ENCODE data around the gene GREM2.

Gene GREM2

GRCh38 chr1:240517891-240518290, 94.1 kb downstream of the GREM2 start:
- no peaks in the 10 kb centered on the region for H3K9me3 ChIP-seq (ENCODE audit: control extremely low read depth in 1 of 5, control insufficient read depth in 4 of 5, insufficient read depth in 2 of 5, low read depth in 1 of 5, low read length in 4 of 5)
- POLR2A ChIA-PET: no interaction called here
- H3K4me3 ChIP-seq (ENCODE audit: control insufficient read depth in 1 of 7, extremely low read depth in 1 of 7, insufficient read depth in 4 of 7, low read depth in 2 of 7, low read length in 6 of 7): no peak overlapping the region
- no peak overlapping the region for H3K27ac ChIP-seq (ENCODE audit: insufficient read depth in 1 of 2, low read depth in 1 of 2, low read length in 2 of 2, poor library complexity in 1 of 2, severe bottlenecking in 2 of 2)
- no peak for DNase-seq
- H3K36me3 ChIP-seq (ENCODE audit: control insufficient read depth in 4 of 4, insufficient read depth in 4 of 4, low read length in 3 of 4): no peaks in the 10 kb centered on the region
- no peaks in the 10 kb centered on the region for H3K27me3 ChIP-seq (replicated peaks in 2 of 5; ENCODE audit: control insufficient read depth in 4 of 5, insufficient read depth in 5 of 5, low read length in 4 of 5)
- WGBS (ENCODE audit: insufficient coverage): 100% methylated on average over 4 of the region's 4 CpGs
- no peaks in the 10 kb centered on the region for H3K4me1 ChIP-seq (ENCODE audit: control extremely low read depth in 1 of 4, control insufficient read depth in 4 of 4, insufficient read depth in 4 of 4, low read length in 3 of 4)
- CTCF ChIA-PET: no interaction called here

GRCh38 chr1:240516069-240516468, 95.9 kb downstream of the GREM2 start:
- no peaks in the 10 kb centered on the region for H3K27me3 ChIP-seq (replicated peaks in 2 of 5; ENCODE audit: control insufficient read depth in 4 of 5, insufficient read depth in 5 of 5, low read length in 4 of 5)
- POLR2A ChIA-PET: no interaction called here
- no peaks in the 10 kb centered on the region for H3K9me3 ChIP-seq (ENCODE audit: control extremely low read depth in 1 of 5, control insufficient read depth in 4 of 5, insufficient read depth in 2 of 5, low read depth in 1 of 5, low read length in 4 of 5)
- H3K4me3 ChIP-seq (ENCODE audit: control insufficient read depth in 1 of 7, extremely low read depth in 1 of 7, insufficient read depth in 4 of 7, low read depth in 2 of 7, low read length in 6 of 7): no peak overlapping the region
- CTCF ChIA-PET: no interaction called here
- H3K27ac ChIP-seq (ENCODE audit: insufficient read depth in 1 of 2, low read depth in 1 of 2, low read length in 2 of 2, poor library complexity in 1 of 2, severe bottlenecking in 2 of 2): no peak overlapping the region
- WGBS (ENCODE audit: insufficient coverage): no CpG with 5 or more reads among the region's 2 CpGs
- H3K36me3 ChIP-seq (ENCODE audit: control insufficient read depth in 4 of 4, insufficient read depth in 4 of 4, low read length in 3 of 4): no peaks in the 10 kb centered on the region
- no peak for DNase-seq
- no peaks in the 10 kb centered on the region for H3K4me1 ChIP-seq (ENCODE audit: control extremely low read depth in 1 of 4, control insufficient read depth in 4 of 4, insufficient read depth in 4 of 4, low read length in 3 of 4)

- Histone ChIP-seq H3K9me3 (ENCODE audit: control extremely low read depth in 1 of 5, control insufficient read depth in 4 of 5, insufficient read depth in 2 of 5, low read depth in 1 of 5, low read length in 4 of 5) (no peaks in the 10 kb centered on the region), H3K4me3 (ENCODE audit: control insufficient read depth in 1 of 7, extremely low read depth in 1 of 7, insufficient read depth in 4 of 7, low read depth in 2 of 7, low read length in 6 of 7) (no peak overlapping the region), H3K4me1 (ENCODE audit: control extremely low read depth in 1 of 4, control insufficient read depth in 4 of 4, insufficient read depth in 4 of 4, low read length in 3 of 4) (no peaks in the 10 kb centered on the region), H3K27ac (ENCODE audit: insufficient read depth in 1 of 2, low read depth in 1 of 2, low read length in 2 of 2, poor library complexity in 1 of 2, severe bottlenecking in 2 of 2) (no peak overlapping the region), H3K36me3 (ENCODE audit: control insufficient read depth in 4 of 4, insufficient read depth in 4 of 4, low read length in 3 of 4) (no peaks in the 10 kb centered on the region), H3K27me3 (replicated peaks in 2 of 5; ENCODE audit: control insufficient read depth in 4 of 5, insufficient read depth in 5 of 5, low read length in 4 of 5) (no peaks in the 10 kb centered on the region)
- DNase-seq: no peak
- CTCF ChIA-PET: no interaction called here
- POLR2A ChIA-PET: no interaction called here
- 80% methylated on average over 1 of the region's 1 CpG for WGBS (ENCODE audit: insufficient coverage)
Measured at GRCh38 chr1:240515505-240515904, 96.5 kb downstream of the GREM2 start.

GRCh38 chr1:240511789-240512188, 100.2 kb downstream of the GREM2 start:
- CTCF ChIA-PET: no interaction called here
- H3K36me3 ChIP-seq (ENCODE audit: control insufficient read depth in 4 of 4, insufficient read depth in 4 of 4, low read length in 3 of 4): no peaks in the 10 kb centered on the region

GRCh38 chr1:240508950-240509349, 103.0 kb downstream of the GREM2 start:
- H3K36me3 ChIP-seq (ENCODE audit: control insufficient read depth in 4 of 4, insufficient read depth in 4 of 4, low read length in 3 of 4): no peaks in the 10 kb centered on the region
- H3K9me3 ChIP-seq (ENCODE audit: control extremely low read depth in 1 of 5, control insufficient read depth in 4 of 5, insufficient read depth in 2 of 5, low read depth in 1 of 5, low read length in 4 of 5): no peaks in the 10 kb centered on the region
- CTCF ChIA-PET: no interaction called here
- no peak for DNase-seq
- no peak overlapping the region for H3K4me3 ChIP-seq (ENCODE audit: control insufficient read depth in 1 of 7, extremely low read depth in 1 of 7, insufficient read depth in 4 of 7, low read depth in 2 of 7, low read length in 6 of 7)
- no peaks in the 10 kb centered on the region for H3K27me3 ChIP-seq (replicated peaks in 2 of 5; ENCODE audit: control insufficient read depth in 4 of 5, insufficient read depth in 5 of 5, low read length in 4 of 5)
- POLR2A ChIA-PET: no interaction called here
- H3K4me1 ChIP-seq (ENCODE audit: control extremely low read depth in 1 of 4, control insufficient read depth in 4 of 4, insufficient read depth in 4 of 4, low read length in 3 of 4): no peaks in the 10 kb centered on the region
- WGBS (ENCODE audit: insufficient coverage): 100% methylated on average over 1 of the region's 2 CpGs
- H3K27ac ChIP-seq (ENCODE audit: insufficient read depth in 1 of 2, low read depth in 1 of 2, low read length in 2 of 2, poor library complexity in 1 of 2, severe bottlenecking in 2 of 2): no peak overlapping the region

More at GRCh38 chr1:240511789-240512188, 100.2 kb downstream of the GREM2 start:
- Histone ChIP-seq H3K9me3 (ENCODE audit: control extremely low read depth in 1 of 5, control insufficient read depth in 4 of 5, insufficient read depth in 2 of 5, low read depth in 1 of 5, low read length in 4 of 5) (no peaks in the 10 kb centered on the region), H3K4me1 (ENCODE audit: control extremely low read depth in 1 of 4, control insufficient read depth in 4 of 4, insufficient read depth in 4 of 4, low read length in 3 of 4) (no peaks in the 10 kb centered on the region), H3K4me3 (ENCODE audit: control insufficient read depth in 1 of 7, extremely low read depth in 1 of 7, insufficient read depth in 4 of 7, low read depth in 2 of 7, low read length in 6 of 7) (no peak overlapping the region), H3K27ac (ENCODE audit: insufficient read depth in 1 of 2, low read depth in 1 of 2, low read length in 2 of 2, poor library complexity in 1 of 2, severe bottlenecking in 2 of 2) (no peak overlapping the region), H3K27me3 (replicated peaks in 2 of 5; ENCODE audit: control insufficient read depth in 4 of 5, insufficient read depth in 5 of 5, low read length in 4 of 5) (no peaks in the 10 kb centered on the region)
- no peak for DNase-seq
- POLR2A ChIA-PET: no interaction called here

- no peak for DNase-seq
- no peaks in the 10 kb centered on the region for H3K36me3 ChIP-seq (ENCODE audit: control insufficient read depth in 4 of 4, insufficient read depth in 4 of 4, low read length in 3 of 4)
- no peak overlapping the region for H3K27ac ChIP-seq (ENCODE audit: insufficient read depth in 1 of 2, low read depth in 1 of 2, low read length in 2 of 2, poor library complexity in 1 of 2, severe bottlenecking in 2 of 2)
- peaks cover 0 to 2% (median 0%) of the 10 kb centered on the region in 4 experiments for H3K4me1 ChIP-seq (ENCODE audit: control extremely low read depth in 1 of 4, control insufficient read depth in 4 of 4, insufficient read depth in 4 of 4, low read length in 3 of 4)
- ChIA-PET CTCF (no interaction called here), POLR2A (no interaction called here)
- no CpG with 5 or more reads among the region's 3 CpGs for WGBS (ENCODE audit: insufficient coverage)
- peaks cover 0 to 1% (median 0%) of the 10 kb centered on the region in 5 experiments for H3K9me3 ChIP-seq (ENCODE audit: control extremely low read depth in 1 of 5, control insufficient read depth in 4 of 5, insufficient read depth in 2 of 5, low read depth in 1 of 5, low read length in 4 of 5)
- no peaks in the 10 kb centered on the region for H3K27me3 ChIP-seq (replicated peaks in 2 of 5; ENCODE audit: control insufficient read depth in 4 of 5, insufficient read depth in 5 of 5, low read length in 4 of 5)
- H3K4me3 ChIP-seq (ENCODE audit: control insufficient read depth in 1 of 7, extremely low read depth in 1 of 7, insufficient read depth in 4 of 7, low read depth in 2 of 7, low read length in 6 of 7): no peak overlapping the region
Measured at GRCh38 chr1:240508201-240508600, 103.8 kb downstream of the GREM2 start.

- CTCF ChIA-PET: no interaction called here
- POLR2A ChIA-PET: no interaction called here
- no peak overlapping the region for H3K4me3 ChIP-seq (ENCODE audit: control insufficient read depth in 1 of 7, extremely low read depth in 1 of 7, insufficient read depth in 4 of 7, low read depth in 2 of 7, low read length in 6 of 7)
- H3K36me3 ChIP-seq (ENCODE audit: control insufficient read depth in 4 of 4, insufficient read depth in 4 of 4, low read length in 3 of 4): no peaks in the 10 kb centered on the region
- peaks cover 0 to 4% (median 0%) of the 10 kb centered on the region in 4 experiments for H3K4me1 ChIP-seq (ENCODE audit: control extremely low read depth in 1 of 4, control insufficient read depth in 4 of 4, insufficient read depth in 4 of 4, low read length in 3 of 4)
- WGBS (ENCODE audit: insufficient coverage): 96% methylated on average over 3 of the region's 4 CpGs
- no peak for DNase-seq
- H3K27ac ChIP-seq (ENCODE audit: insufficient read depth in 1 of 2, low read depth in 1 of 2, low read length in 2 of 2, poor library complexity in 1 of 2, severe bottlenecking in 2 of 2): no peak overlapping the region
- peaks cover 0 to 1% (median 0%) of the 10 kb centered on the region in 5 experiments for H3K9me3 ChIP-seq (ENCODE audit: control extremely low read depth in 1 of 5, control insufficient read depth in 4 of 5, insufficient read depth in 2 of 5, low read depth in 1 of 5, low read length in 4 of 5)
- H3K27me3 ChIP-seq (replicated peaks in 2 of 5; ENCODE audit: control insufficient read depth in 4 of 5, insufficient read depth in 5 of 5, low read length in 4 of 5): peaks cover 0 to 2% (median 0%) of the 10 kb centered on the region in 5 experiments
Measured at GRCh38 chr1:240506176-240506575, 105.8 kb downstream of the GREM2 start.

Measured in common myeloid progenitor, CD34-positive (primary cell).